ENCODE results near the gene DNM2.

Gene DNM2

GRCh38 chr19:10699650-10700335, 18.1 kb upstream of the DNM2 start:
- H3K4me3 ChIP-seq (ENCODE audit: control insufficient read depth, low read depth, low read length) = no peak overlapping the region
- DNase-seq (ENCODE audit: low read depth) = no peak
- peak; percentile 63 for TF ChIP-seq CTCF (IDR thresholded peaks at IDR 0.05; ENCODE audit: control insufficient read depth, insufficient read depth, low read depth, low read length, missing control alignments)

- no peak for DNase-seq (ENCODE audit: low read depth)
- H3K4me3 ChIP-seq (ENCODE audit: control insufficient read depth, low read depth, low read length) = peak overlapping the region; percentile 69
- no peak for TF ChIP-seq CTCF (IDR thresholded peaks at IDR 0.05; ENCODE audit: control insufficient read depth, insufficient read depth, low read depth, low read length, missing control alignments)
Measured at GRCh38 chr19:10701955-10702525, 15.8 kb upstream of the DNM2 start.

- no peak overlapping the region for H3K4me3 ChIP-seq (ENCODE audit: control insufficient read depth, low read depth, low read length)
- TF ChIP-seq CTCF (IDR thresholded peaks at IDR 0.05; ENCODE audit: control insufficient read depth, insufficient read depth, low read depth, low read length, missing control alignments) = no peak
- DNase-seq (ENCODE audit: low read depth) = no peak
Measured at GRCh38 chr19:10706990-10707389, 10.9 kb upstream of the DNM2 start.

- no peak overlapping the region for H3K4me3 ChIP-seq (ENCODE audit: control insufficient read depth, low read depth, low read length)
- TF ChIP-seq CTCF (IDR thresholded peaks at IDR 0.05; ENCODE audit: control insufficient read depth, insufficient read depth, low read depth, low read length, missing control alignments) = no peak
- DNase-seq (ENCODE audit: low read depth) = no peak
Measured at GRCh38 chr19:10707440-10707839, 10.4 kb upstream of the DNM2 start.

DNA sequence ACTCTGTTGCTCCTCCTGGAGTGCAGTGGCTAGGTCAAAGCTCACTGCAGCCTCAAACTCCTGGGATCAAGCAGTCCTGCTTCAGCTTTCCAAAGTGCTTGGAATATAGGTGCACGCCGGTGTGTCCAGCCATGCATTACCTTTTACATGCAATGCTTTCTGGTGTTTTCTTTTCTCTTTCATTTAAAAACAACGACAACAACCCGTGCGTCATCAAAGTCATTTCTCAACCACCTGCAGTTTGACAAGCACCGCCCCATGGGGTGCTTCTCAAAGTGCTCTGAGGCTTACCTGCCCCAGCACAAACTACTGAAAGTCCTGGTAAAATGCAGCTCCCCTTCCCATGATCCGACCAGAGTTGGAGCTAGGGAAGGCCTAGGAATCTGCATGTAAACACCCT, 9.6 kb upstream of the DNM2 start:
- no peak overlapping the region for H3K4me3 ChIP-seq (ENCODE audit: control insufficient read depth, low read depth, low read length)
- no peak for TF ChIP-seq CTCF (IDR thresholded peaks at IDR 0.05; ENCODE audit: control insufficient read depth, insufficient read depth, low read depth, low read length, missing control alignments)
- no peak for DNase-seq (ENCODE audit: low read depth)

DNA sequence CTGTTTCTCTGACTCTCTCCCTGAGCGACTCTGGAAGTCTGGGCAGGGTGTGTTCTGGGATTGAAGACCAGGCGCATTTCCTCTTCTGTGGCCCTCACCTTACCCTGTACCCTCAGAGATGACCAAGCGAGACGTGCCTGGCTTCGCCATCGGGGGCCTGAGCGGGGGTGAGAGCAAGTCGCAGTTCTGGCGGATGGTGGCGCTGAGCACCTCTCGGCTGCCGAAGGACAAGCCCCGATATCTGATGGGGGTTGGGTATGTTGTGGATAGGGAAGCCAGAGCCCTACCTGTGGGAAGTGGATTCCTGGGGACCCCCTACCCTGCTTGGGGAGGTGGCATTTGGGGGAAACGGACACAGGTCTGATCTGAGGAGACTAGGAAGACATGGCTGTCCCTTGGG, 5.8 kb upstream of the DNM2 start:
- TF ChIP-seq CTCF (IDR thresholded peaks at IDR 0.05; ENCODE audit: control insufficient read depth, insufficient read depth, low read depth, low read length, missing control alignments) = no peak
- DNase-seq (ENCODE audit: low read depth) = no peak
- no peak overlapping the region for H3K4me3 ChIP-seq (ENCODE audit: control insufficient read depth, low read depth, low read length)
